Breast epithelium (tissue), 3 donors: Measurements from ENCODE around the gene SPINK9.

ENCODE experiments used
- CTCF ChIP-seq, 3 donors: fragments of 450-650 bp; IDR thresholded peaks; one replicate each; pipeline ENCODE4 v1.5.1; 2016 to 2017; ENCODE audit warnings: antibody characterized with exemption in 3 of 3, mild to moderate bottlenecking in 3 of 3, moderate library complexity in 3 of 3
- POLR2A ChIP-seq: fragments of 450-650 bp; IDR thresholded peaks from one replicate; pipeline ENCODE4 v1.6.1; 2016; ENCODE audit warnings: antibody characterized with exemption, mild to moderate bottlenecking, moderate library complexity
- POLR2AphosphoS5 ChIP-seq, 3 donors: sonication (generic); formaldehyde crosslinking; IDR thresholded peaks; one replicate each; pipeline ENCODE4 v1.6.1; 2017; ENCODE audit warnings: antibody characterized with exemption in 3 of 3

- no peak for TF ChIP-seq CTCF (IDR thresholded peaks at IDR 0.05)
- TF ChIP-seq POLR2A = no peak
- TF ChIP-seq POLR2AphosphoS5 (IDR thresholded peaks at IDR 0.05) = no peak
These were observed 52.0 kb downstream of the SPINK9 start for GRCh38 chr5:148387325-148387724.
